ENCODE results near the gene TTC39C.

DNA sequence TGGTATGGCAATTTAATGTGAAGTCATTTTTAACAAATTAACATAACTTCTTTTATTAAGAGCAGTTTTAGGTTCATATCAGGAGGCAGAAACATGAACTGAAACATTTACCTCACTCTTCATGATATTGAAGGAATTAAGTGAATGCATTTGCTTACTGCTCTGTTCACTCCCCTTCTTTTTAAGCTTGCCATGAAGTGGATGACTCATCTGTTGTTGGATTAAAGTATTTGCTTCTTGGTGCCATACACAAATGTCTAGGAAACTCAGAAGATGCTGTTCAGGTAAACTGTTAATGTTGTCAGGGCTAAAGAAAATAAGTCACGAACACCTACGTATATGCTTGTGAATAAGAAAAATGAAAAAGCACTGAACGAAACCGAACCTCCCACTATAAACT lies 114.1 kb downstream of the TTC39C start:
- TF ChIP-seq GTF2F1 (IDR thresholded peaks at IDR 0.05; ENCODE audit: borderline replicate concordance, low read depth, low read length) (no peak), TBP (IDR thresholded peaks at IDR 0.05; ENCODE audit: low read depth, low read length) (no peak), PHF8 (conservative IDR thresholded peaks at IDR 0.05; ENCODE audit: low read depth, low read length) (no peak), NRF1 (IDR thresholded peaks at IDR 0.05; ENCODE audit: low read depth, low read length) (no peak), RXRA (IDR thresholded peaks at IDR 0.05; ENCODE audit: insufficient read depth, low read depth, low read length) (no peak), POLR2A (IDR thresholded peaks at IDR 0.05; ENCODE audit: control extremely low read depth in 1 of 2, low read depth in 2 of 2, low read length in 2 of 2) (no peak)
- TF ChIP-seq, protein P1, sequence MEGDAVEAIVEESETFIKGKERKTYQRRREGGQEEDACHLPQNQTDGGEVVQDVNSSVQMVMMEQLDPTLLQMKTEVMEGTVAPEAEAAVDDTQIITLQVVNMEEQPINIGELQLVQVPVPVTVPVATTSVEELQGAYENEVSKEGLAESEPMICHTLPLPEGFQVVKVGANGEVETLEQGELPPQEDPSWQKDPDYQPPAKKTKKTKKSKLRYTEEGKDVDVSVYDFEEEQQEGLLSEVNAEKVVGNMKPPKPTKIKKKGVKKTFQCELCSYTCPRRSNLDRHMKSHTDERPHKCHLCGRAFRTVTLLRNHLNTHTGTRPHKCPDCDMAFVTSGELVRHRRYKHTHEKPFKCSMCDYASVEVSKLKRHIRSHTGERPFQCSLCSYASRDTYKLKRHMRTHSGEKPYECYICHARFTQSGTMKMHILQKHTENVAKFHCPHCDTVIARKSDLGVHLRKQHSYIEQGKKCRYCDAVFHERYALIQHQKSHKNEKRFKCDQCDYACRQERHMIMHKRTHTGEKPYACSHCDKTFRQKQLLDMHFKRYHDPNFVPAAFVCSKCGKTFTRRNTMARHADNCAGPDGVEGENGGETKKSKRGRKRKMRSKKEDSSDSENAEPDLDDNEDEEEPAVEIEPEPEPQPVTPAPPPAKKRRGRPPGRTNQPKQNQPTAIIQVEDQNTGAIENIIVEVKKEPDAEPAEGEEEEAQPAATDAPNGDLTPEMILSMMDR (IDR thresholded peaks at IDR 0.05; ENCODE audit: control extremely low read depth in 1 of 3, insufficient read depth in 1 of 3, low read depth in 1 of 3, low read length in 3 of 3): no peak

Data from H1 (cell line).